Stimulated activated CD8-positive, alpha-beta memory T cell treated with anti-CD3 and anti-CD28 coated beads, Interleukin-15, amount 100 ng/mL, for 48 hours (primary cell): ENCODE results near the gene SAPCD2.

Experiments
- DNase-seq, 2 donors: peaks; one replicate each; pipeline ENCODE4 v3.0.0-alpha.2; 2020; ENCODE audit warnings: low read depth in 2 of 2

The SAPCD2 gene

GRCh38 chr9:137018761-137019559 lies 51.4 kb downstream of the SAPCD2 start:
- DNase-seq, result no peak

- no peak for DNase-seq
Observed at GRCh38 chr9:137017791-137018497, 52.4 kb downstream of the SAPCD2 start.

- DNase-seq, result no peak
Observed at GRCh38 chr9:137017071-137017470, 53.3 kb downstream of the SAPCD2 start.

- no peak for DNase-seq
Observed at GRCh38 chr9:137016436-137016835, 53.9 kb downstream of the SAPCD2 start.

GRCh38 chr9:137015976-137016375 lies 54.4 kb downstream of the SAPCD2 start:
- DNase-seq, result no peak

- DNase-seq, result no peak
Observed at GRCh38 chr9:137015540-137015930, 54.8 kb downstream of the SAPCD2 start.

GRCh38 chr9:137014776-137015539 lies 55.4 kb downstream of the SAPCD2 start:
- no peak for DNase-seq

- no peak for DNase-seq
Observed at GRCh38 chr9:137014166-137014565, 56.2 kb downstream of the SAPCD2 start.

- no peak for DNase-seq
Observed at GRCh38 chr9:137013571-137013940, 56.8 kb downstream of the SAPCD2 start.

- DNase-seq, result no peak
Observed at GRCh38 chr9:137012694-137013570, 57.4 kb downstream of the SAPCD2 start.
